ENCODE data around the gene CTIF. TPM values are rescaled to one million over a fixed set of nuclear protein-coding genes. Genes with fewer than 3 reads are reported as not detected.
"Not testable (repeated sequence)": the region's sequence is repeated elsewhere in the genome, so short reads cannot be mapped to it uniquely, and the experiment has no call there.

Gene CTIF
- total and polyA plus RNA-seq, 7 experiments from 2014 or later = 1.3 to 11.2 (median 2.5) TPM; not detected in 2

DNA sequence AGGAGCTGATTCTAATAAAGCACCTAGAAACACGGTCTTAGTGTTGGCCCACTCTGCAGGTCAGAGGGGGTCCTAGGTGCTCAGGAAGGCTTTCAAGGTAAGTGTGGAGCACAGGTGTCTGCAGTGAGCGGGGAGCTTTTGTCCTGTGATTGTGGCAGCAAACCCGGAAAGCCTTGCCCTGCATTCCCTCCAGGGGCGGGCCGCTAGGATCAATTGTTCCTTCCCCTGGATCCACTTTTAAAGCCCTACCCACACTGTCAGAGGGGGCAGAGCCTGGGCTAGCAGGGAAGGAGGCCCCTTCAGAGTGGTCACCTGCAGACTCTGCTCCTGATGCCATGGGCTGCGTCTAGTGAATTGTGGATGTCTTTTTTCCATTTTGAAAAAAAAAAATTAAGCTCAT is 176.0 kb downstream of the CTIF start:
- H3K4me1 ChIP-seq (ENCODE audit: control insufficient read depth in 2 of 2, insufficient read depth in 2 of 2, low read length in 2 of 2) = no peaks in the 10 kb centered on the region
- ChIA-PET CTCF (no interaction called here), POLR2A (no interaction called here)
- H3K27ac ChIP-seq (ENCODE audit: low read depth, low read length) = no peak overlapping the region
- intact Hi-C loops (cut with micrococcal nuclease) = no loop called here
- DNase-seq (no peak), ATAC-seq (no peak)
- Mint-ChIP-seq H3K4me1 (peaks cover 0 to 6% (median 0%) of the 10 kb centered on the region in 7 donors), H3K9me3 (peaks cover 0 to 2% (median 0%) of the 10 kb centered on the region in 11 donors), H3K27ac (no peak overlapping the region), H3K27me3 (peaks cover 0 to 8% (median 0%) of the 10 kb centered on the region in 5 donors), H3K4me3 (no peak overlapping the region), H3K36me3 (no peaks in the 10 kb centered on the region)
- no peaks in the 10 kb centered on the region for H3K27me3 ChIP-seq (ENCODE audit: control insufficient read depth in 2 of 2, insufficient read depth in 2 of 2, low read length in 2 of 2)
- H3K4me3 ChIP-seq (ENCODE audit: low read length) = no peak overlapping the region
- no peaks in the 10 kb centered on the region for H3K9me3 ChIP-seq (ENCODE audit: control insufficient read depth in 2 of 3, low read length in 3 of 3)
- H3K36me3 ChIP-seq (ENCODE audit: control insufficient read depth in 2 of 3, insufficient read depth in 3 of 3, low read length in 3 of 3) = no peaks in the 10 kb centered on the region

GRCh38 chr18:48715711-48716361 is 177.0 kb downstream of the CTIF start:
- Mint-ChIP-seq H3K36me3 (no peaks in the 10 kb centered on the region), H3K27me3 (peaks cover 0 to 8% (median 0%) of the 10 kb centered on the region in 5 donors), H3K4me1 (peaks cover 0 to 6% (median 0%) of the 10 kb centered on the region in 7 donors), H3K27ac (no peak overlapping the region), H3K4me3 (no peak overlapping the region), H3K9me3 (peaks cover 0 to 2% (median 0%) of the 10 kb centered on the region in 11 donors)
- no peaks in the 10 kb centered on the region for H3K4me1 ChIP-seq (ENCODE audit: control insufficient read depth in 2 of 2, insufficient read depth in 2 of 2, low read length in 2 of 2)
- no peaks in the 10 kb centered on the region for H3K27me3 ChIP-seq (ENCODE audit: control insufficient read depth in 2 of 2, insufficient read depth in 2 of 2, low read length in 2 of 2)
- ATAC-seq = peak; percentile 90
- H3K9me3 ChIP-seq (ENCODE audit: control insufficient read depth in 2 of 3, low read length in 3 of 3) = no peaks in the 10 kb centered on the region
- intact Hi-C loops (cut with micrococcal nuclease) = no loop called here
- H3K4me3 ChIP-seq (ENCODE audit: low read length) = no peak overlapping the region
- ChIA-PET POLR2A (no interaction called here), CTCF (no interaction called here)
- peak in 1 of 9 donors; percentile 10 for DNase-seq
- H3K27ac ChIP-seq (ENCODE audit: low read depth, low read length) = no peak overlapping the region
- H3K36me3 ChIP-seq (ENCODE audit: control insufficient read depth in 2 of 3, insufficient read depth in 3 of 3, low read length in 3 of 3) = no peaks in the 10 kb centered on the region

DNA sequence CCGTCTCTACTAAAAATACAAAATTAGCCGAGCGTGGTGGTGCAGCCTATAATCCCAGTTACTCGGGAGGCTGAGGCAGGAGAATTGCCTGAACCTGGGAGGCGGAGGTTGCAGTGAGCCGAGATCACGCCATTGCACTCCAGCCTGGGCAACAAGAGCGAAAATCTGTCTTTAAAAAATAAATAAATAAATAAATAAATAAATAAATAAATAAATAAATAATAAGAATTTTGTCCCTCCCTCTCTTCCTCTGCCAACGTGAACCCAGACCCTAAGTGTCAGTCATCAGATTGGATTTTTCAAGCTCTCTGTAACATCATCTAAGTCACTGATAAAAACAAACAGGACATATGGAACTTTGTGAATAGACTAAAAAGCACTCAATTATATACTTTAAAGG is 178.4 kb downstream of the CTIF start:
- H3K4me1 Mint-ChIP-seq; H3K27ac ChIP-seq (ENCODE audit: low read depth, low read length); DNase-seq; H3K27me3 ChIP-seq (ENCODE audit: control insufficient read depth in 2 of 2, insufficient read depth in 2 of 2, low read length in 2 of 2); H3K4me3 ChIP-seq (ENCODE audit: low read length); POLR2A ChIA-PET; H3K4me1 ChIP-seq (ENCODE audit: control insufficient read depth in 2 of 2, insufficient read depth in 2 of 2, low read length in 2 of 2); H3K9me3 ChIP-seq (ENCODE audit: control insufficient read depth in 2 of 3, low read length in 3 of 3); intact Hi-C loops (cut with micrococcal nuclease); H3K27ac Mint-ChIP-seq; H3K36me3 ChIP-seq (ENCODE audit: control insufficient read depth in 2 of 3, insufficient read depth in 3 of 3, low read length in 3 of 3); H3K36me3 Mint-ChIP-seq; H3K27me3 Mint-ChIP-seq; H3K9me3 Mint-ChIP-seq; ATAC-seq; CTCF ChIA-PET; H3K4me3 Mint-ChIP-seq: not testable (repeated sequence)

DNA sequence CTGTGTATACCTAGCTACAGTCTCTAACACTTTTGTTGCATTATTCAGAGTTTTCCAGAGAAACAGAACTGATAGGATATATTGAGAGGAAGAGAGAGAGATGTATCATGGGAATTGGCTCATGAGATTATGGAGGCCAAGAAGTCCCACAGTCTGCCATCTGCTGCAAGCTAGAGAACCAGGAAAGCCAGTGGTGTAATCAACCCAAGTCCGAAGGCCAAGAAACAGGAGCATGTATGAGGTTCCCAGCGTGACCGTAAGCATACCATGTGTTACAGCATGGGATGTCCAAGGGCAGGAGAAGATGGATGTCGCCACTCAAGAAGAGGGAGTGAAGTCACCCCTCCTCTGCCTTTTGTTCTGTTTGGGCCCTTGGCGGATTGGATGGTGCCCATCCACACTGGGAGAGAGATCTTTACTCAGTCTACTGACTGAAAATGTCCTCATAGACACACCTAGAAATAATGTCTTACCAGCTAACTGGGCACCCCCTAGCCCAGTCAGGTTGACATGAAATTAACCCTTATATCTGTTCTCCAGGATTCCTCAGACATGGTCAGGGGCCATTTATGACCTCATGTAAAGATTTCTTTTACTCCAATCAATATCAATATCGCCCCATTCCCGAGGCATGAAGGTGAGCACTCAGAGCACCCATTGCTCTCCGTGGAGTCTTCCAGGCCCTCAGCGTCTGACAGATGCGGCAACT is 179.6 kb downstream of the CTIF start:
- ChIA-PET CTCF (no interaction called here), POLR2A (no interaction called here)
- no peak for DNase-seq
- Histone ChIP-seq H3K9me3 (ENCODE audit: control insufficient read depth in 2 of 3, low read length in 3 of 3) (no peaks in the 10 kb centered on the region), H3K4me1 (ENCODE audit: control insufficient read depth in 2 of 2, insufficient read depth in 2 of 2, low read length in 2 of 2) (no peaks in the 10 kb centered on the region), H3K27ac (ENCODE audit: low read depth, low read length) (no peak overlapping the region), H3K36me3 (ENCODE audit: control insufficient read depth in 2 of 3, insufficient read depth in 3 of 3, low read length in 3 of 3) (no peaks in the 10 kb centered on the region), H3K27me3 (ENCODE audit: control insufficient read depth in 2 of 2, insufficient read depth in 2 of 2, low read length in 2 of 2) (no peaks in the 10 kb centered on the region), H3K4me3 (ENCODE audit: low read length) (no peak overlapping the region)
- Mint-ChIP-seq H3K36me3 (no peaks in the 10 kb centered on the region), H3K27me3 (peaks cover 0 to 10% (median 0%) of the 10 kb centered on the region in 5 donors), H3K4me3 (no peak overlapping the region), H3K4me1 (peaks cover 0 to 6% (median 0%) of the 10 kb centered on the region in 7 donors), H3K27ac (no peak overlapping the region), H3K9me3 (peaks cover 0 to 2% (median 0%) of the 10 kb centered on the region in 11 donors)
- ATAC-seq = no peak
- intact Hi-C loops (cut with micrococcal nuclease) = no loop called here

DNA sequence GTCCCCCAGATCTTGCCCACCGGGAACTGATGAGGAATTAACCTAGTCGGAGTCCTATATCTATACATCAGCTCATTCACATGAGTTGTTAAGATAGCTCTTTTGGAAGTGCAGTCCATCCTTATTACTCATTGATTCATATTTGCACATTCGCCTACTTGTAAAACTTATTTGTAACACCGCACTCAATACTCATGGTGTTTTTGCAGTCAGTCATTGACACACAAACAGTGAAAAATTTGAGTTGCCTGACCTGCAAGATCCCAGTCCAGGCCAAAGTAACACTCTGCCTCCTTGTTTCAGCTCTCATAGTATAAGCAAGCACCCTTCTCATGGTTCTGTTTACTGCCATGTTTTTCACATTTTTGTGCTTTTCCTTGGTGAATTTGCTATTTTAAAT is 180.6 kb downstream of the CTIF start:
- intact Hi-C loops (cut with micrococcal nuclease) = no loop called here
- H3K27ac Mint-ChIP-seq = no peak overlapping the region
- H3K4me3 Mint-ChIP-seq = no peak overlapping the region
- ATAC-seq (no peak), DNase-seq (no peak)
- peaks cover 0 to 6% (median 0%) of the 10 kb centered on the region in 7 donors for H3K4me1 Mint-ChIP-seq
- H3K9me3 Mint-ChIP-seq = peaks cover 0 to 4% (median 0%) of the 10 kb centered on the region in 11 donors
- H3K36me3 Mint-ChIP-seq = no peaks in the 10 kb centered on the region
- POLR2A ChIA-PET = no interaction called here
- Histone ChIP-seq H3K9me3 (ENCODE audit: control insufficient read depth in 2 of 3, low read length in 3 of 3) (no peaks in the 10 kb centered on the region), H3K36me3 (ENCODE audit: control insufficient read depth in 2 of 3, insufficient read depth in 3 of 3, low read length in 3 of 3) (no peaks in the 10 kb centered on the region), H3K4me1 (ENCODE audit: control insufficient read depth in 2 of 2, insufficient read depth in 2 of 2, low read length in 2 of 2) (no peaks in the 10 kb centered on the region), H3K4me3 (ENCODE audit: low read length) (no peak overlapping the region), H3K27me3 (ENCODE audit: control insufficient read depth in 2 of 2, insufficient read depth in 2 of 2, low read length in 2 of 2) (no peaks in the 10 kb centered on the region), H3K27ac (ENCODE audit: low read depth, low read length) (no peak overlapping the region)
- CTCF ChIA-PET = no interaction called here
- peaks cover 0 to 10% (median 0%) of the 10 kb centered on the region in 5 donors for H3K27me3 Mint-ChIP-seq

DNA sequence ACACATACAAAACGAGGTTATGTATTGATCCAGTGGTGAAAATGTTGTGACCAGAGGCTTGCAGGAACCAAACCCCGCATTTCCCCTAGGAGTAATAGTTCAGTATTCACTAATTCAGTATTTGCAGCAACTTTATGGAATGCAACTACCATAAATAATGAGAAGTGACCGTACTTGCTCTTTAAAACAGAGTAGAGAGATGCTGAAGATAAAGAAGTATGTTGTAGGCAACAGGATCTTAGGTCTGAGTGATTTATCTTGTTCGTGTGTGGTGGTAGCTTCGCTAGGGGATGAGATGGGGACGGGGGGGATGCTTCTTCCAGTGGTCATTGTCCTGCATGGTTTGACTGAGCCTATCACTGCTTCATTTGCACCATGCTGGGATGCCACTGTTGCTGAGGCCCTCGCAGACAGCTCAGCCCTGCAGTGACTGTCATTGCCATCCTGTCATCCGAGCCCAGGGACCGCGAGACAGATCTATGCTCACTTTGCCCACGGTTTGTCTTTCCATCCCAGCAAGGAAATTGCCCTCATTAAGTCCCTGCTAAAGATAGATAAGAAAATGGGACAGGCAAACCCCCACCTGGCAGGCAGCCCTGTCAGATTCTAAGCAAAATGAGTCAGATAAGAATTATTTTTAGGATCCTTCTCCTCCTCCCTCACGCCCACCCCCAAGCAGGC is 181.3 kb downstream of the CTIF start:
- DNase-seq = no peak

More for the DNA sequence above, 181.3 kb downstream of the CTIF start:
- intact Hi-C loops (cut with micrococcal nuclease) = no loop called here
- POLR2A ChIA-PET = no interaction called here
- peaks cover 0 to 10% (median 0%) of the 10 kb centered on the region in 5 donors for H3K27me3 Mint-ChIP-seq
- no peak overlapping the region for H3K4me3 Mint-ChIP-seq
- H3K4me1 Mint-ChIP-seq = peaks cover 0 to 6% (median 0%) of the 10 kb centered on the region in 7 donors
- H3K36me3 ChIP-seq (ENCODE audit: control insufficient read depth in 2 of 3, insufficient read depth in 3 of 3, low read length in 3 of 3) = no peaks in the 10 kb centered on the region
- no peak overlapping the region for H3K27ac ChIP-seq (ENCODE audit: low read depth, low read length)
- CTCF ChIA-PET = no interaction called here
- no peak overlapping the region for H3K4me3 ChIP-seq (ENCODE audit: low read length)
- H3K4me1 ChIP-seq (ENCODE audit: control insufficient read depth in 2 of 2, insufficient read depth in 2 of 2, low read length in 2 of 2) = no peaks in the 10 kb centered on the region
- no peak overlapping the region for H3K27ac Mint-ChIP-seq
- peaks cover 0 to 5% (median 0%) of the 10 kb centered on the region in 11 donors for H3K9me3 Mint-ChIP-seq
- H3K9me3 ChIP-seq (ENCODE audit: control insufficient read depth in 2 of 3, low read length in 3 of 3) = no peaks in the 10 kb centered on the region
- H3K36me3 Mint-ChIP-seq = no peaks in the 10 kb centered on the region
- no peak for ATAC-seq
- H3K27me3 ChIP-seq (ENCODE audit: control insufficient read depth in 2 of 2, insufficient read depth in 2 of 2, low read length in 2 of 2) = no peaks in the 10 kb centered on the region

All from naive thymus-derived CD4-positive, alpha-beta T cell (primary cell).